AG04449 (cell line): ENCODE data around the gene CENPE.

Experiments
- CTCF ChIA-PET: fragments of 350-600 bp; formaldehyde crosslinking; extraction: SDS; loops from one replicate; lab custom pipeline; 2021; ENCODE audit warnings: antibody characterized with exemption; lab: Yijun Ruan, JAX
- POLR2A ChIA-PET: fragments of 400-600, 350-600 bp; formaldehyde crosslinking; extraction: SDS; loops from one replicate; lab custom pipeline; 2020; ENCODE audit warnings: antibody characterized with exemption, inconsistent platforms; lab: Yijun Ruan, JAX
- DNase-seq: peaks from one replicate; pipeline ENCODE4 v3.0.0-alpha.2; 2010; ENCODE audit warnings: low read depth, low spot score
- H3K4me3 ChIP-seq: 2 replicates; pipeline ENCODE4 v1.5.1; 2011; ENCODE audit warnings: low read depth, mild to moderate bottlenecking, control low read depth, low read length
- TF ChIP-seq, protein P1 (sequence below): IDR thresholded peaks from one replicate; pipeline ENCODE4 v1.5.1; 2011; ENCODE audit warnings: mild to moderate bottlenecking, moderate library complexity, low read length, control low read depth, inconsistent platforms; ENCODE audit not compliant: insufficient read depth; ENCODE audit errors: missing control alignments

CENPE gene

DNA sequence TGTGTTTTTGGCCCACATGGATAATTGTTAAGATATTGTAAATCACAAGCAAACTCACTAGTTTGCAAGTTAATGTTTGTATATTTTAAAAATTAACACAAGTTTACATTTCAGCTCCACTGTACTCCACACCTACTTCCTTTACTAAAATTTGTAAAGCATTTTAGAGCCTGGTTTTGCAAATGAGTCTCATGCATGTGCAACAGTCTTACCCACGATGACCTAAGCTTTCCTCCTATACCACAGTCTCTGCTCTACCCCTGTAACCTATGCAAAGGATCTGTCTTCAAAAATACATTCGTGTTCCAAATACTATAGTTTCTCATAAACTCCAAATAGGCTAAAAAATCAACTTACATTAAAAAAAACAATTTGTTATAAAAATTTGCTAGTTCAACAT is 108.7 kb downstream of the CENPE start:
- TF ChIP-seq, protein P1, sequence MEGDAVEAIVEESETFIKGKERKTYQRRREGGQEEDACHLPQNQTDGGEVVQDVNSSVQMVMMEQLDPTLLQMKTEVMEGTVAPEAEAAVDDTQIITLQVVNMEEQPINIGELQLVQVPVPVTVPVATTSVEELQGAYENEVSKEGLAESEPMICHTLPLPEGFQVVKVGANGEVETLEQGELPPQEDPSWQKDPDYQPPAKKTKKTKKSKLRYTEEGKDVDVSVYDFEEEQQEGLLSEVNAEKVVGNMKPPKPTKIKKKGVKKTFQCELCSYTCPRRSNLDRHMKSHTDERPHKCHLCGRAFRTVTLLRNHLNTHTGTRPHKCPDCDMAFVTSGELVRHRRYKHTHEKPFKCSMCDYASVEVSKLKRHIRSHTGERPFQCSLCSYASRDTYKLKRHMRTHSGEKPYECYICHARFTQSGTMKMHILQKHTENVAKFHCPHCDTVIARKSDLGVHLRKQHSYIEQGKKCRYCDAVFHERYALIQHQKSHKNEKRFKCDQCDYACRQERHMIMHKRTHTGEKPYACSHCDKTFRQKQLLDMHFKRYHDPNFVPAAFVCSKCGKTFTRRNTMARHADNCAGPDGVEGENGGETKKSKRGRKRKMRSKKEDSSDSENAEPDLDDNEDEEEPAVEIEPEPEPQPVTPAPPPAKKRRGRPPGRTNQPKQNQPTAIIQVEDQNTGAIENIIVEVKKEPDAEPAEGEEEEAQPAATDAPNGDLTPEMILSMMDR: no peak
- ChIA-PET POLR2A (no interaction called here), CTCF (interaction anchor here (1.0 to 8.7 kb wide), 9 partner anchors 9 to 657 kb away, joined by 3 to 82 read pairs (median 12); partner anchors contain the start of genes BDH2 and SLC9B2)
- DNase-seq: no peak
- H3K4me3 ChIP-seq: no peak overlapping the region

DNA sequence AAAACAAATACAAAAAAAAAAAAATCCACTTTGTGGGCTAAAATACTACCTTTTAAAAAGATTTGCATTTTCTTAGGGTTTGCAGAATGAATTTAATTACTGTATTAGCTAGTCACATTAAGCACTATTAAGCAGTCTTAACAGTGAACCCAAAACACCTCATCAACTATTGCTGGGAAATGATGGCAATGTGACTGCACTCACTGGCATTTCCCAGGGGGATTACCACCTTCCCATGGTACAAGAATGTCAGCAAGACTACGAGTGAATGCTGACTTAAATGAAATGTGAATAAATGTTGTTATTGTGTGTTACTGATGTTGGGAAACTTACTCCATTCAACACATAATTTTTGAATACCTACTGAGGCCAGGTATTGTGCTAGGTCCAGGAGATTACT is 111.6 kb downstream of the CENPE start:
- CTCF ChIA-PET: interaction anchor here (6.2 kb wide), 1 partner anchor 13 kb away, joined by 66 read pairs; the partner anchor contains the start of gene BDH2

DNA sequence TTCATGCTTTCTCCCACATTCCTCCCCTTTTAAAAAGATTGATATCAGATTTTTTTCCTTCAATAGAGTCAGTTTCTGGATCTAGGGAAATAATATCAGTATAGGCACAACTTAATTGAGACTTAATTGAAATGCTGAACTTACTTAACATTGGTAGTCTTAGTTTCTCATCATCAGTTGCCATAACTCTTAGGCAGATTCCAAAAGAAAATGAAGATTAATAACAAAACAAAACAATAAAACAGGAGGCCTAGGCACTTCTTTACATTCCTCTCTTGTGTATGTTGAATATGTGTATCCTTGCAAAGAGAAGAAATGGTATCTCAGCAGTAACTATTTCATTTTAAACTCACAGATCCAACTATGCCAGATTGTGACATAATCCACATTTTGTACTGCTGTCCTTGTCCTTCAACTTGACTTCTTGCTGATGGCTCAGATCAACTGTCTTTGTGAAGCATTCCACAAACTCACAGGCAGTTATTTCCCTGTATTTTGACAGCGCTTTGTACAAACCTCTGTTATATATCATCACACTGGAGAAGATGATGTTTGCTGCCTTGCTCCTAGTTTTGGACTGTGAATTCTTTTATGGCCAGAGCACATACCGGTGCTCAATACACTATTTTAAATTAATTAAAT is 112.5 kb downstream of the CENPE start:
- no peak overlapping the region for H3K4me3 ChIP-seq
- DNase-seq: no peak
- ChIA-PET POLR2A (no interaction called here), CTCF (no interaction called here)
- TF ChIP-seq, protein P1: no peak

More for the DNA sequence above, 111.6 kb downstream of the CENPE start:
- TF ChIP-seq, protein P1: no peak
- no peak overlapping the region for H3K4me3 ChIP-seq
- POLR2A ChIA-PET: no interaction called here
- DNase-seq: no peak

DNA sequence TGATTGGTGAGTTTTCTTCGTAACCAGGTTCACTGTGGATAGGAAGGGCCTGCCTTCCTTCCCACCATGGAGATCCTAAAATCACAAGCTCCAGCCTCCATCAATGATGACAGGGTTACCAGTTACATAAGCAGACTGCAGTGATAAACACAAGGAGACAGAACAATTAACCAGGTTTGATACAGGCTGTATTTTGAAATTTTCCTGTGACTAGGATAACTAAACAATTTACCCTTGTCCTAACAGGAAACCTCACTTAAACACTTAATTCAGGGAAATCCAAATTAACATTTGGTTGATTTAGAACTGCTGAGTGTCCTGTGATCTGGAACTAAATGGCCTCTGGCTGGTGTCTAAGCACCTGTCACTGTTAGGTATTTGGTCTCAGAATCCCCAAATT is 118.5 kb downstream of the CENPE start:
- H3K4me3 ChIP-seq: no peak overlapping the region
- TF ChIP-seq, protein P1: no peak
- CTCF ChIA-PET: interaction anchor here (1.1 to 8.8 kb wide), 3 partner anchors 13 to 33 kb away, joined by 5 to 82 read pairs (median 7); partner anchors contain the start of gene BDH2
- POLR2A ChIA-PET: no interaction called here
- DNase-seq: no peak

DNA sequence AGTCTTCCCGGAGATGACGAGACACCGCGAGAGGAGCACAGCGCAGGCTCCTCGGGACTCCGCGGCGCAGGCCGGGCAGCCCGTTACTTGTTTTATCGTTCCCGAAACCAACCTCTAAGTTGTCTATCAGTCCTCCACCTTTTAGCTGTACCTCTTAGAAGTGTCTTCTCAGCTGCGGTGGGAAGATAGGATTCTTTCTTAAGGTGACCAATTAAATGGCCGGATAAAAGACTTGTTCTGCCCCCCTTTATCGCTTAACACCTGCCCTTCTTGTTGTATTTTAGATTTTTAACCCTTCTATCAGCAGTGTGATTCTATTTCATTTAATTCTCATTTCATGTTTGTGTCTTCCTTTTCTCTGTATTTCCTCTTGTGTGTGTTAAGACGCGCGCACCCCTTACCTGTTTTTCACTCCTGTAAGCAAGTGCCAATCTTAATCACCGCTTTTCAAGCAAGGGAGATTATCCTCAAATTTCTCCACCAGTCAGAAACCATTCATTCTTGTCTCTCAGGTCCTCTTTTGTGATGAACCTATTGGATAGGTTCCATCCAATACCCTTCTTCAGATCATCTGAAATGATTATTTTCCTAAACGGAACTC is 121.3 kb downstream of the CENPE start, which contains the start of gene SLC9B2:
TSS of gene SLC9B2 (minus strand) at position 15 of the 601 bp plus-strand sequence. CDS start 9,211 bp downstream, outside the sequence.
- no peak for DNase-seq
- peak within 1 kb of the TSS; percentile 72 for H3K4me3 ChIP-seq
- ChIA-PET CTCF (interaction anchor here (1.3 to 8.8 kb wide), 4 partner anchors 15 to 456 kb away, joined by 5 to 82 read pairs (median 10); partner anchors contain the start of gene BDH2), POLR2A (interaction anchor here (0.9 kb wide), 2 partner anchors 12 to 23 kb away, joined by 3 read pairs; partner anchors contain the start of gene BDH2)
- TF ChIP-seq, protein P1: no peak
